ENCODE results near the gene IKZF5.

Gene IKZF5

GRCh38 chr10:122998934-122999333 is 9.7 kb downstream of the IKZF5 start:
- TF ChIP-seq EZH2phosphoT487 (IDR thresholded peaks at IDR 0.05; ENCODE audit: borderline replicate concordance, low read length), result no peak
- TF ChIP-seq, protein P1, sequence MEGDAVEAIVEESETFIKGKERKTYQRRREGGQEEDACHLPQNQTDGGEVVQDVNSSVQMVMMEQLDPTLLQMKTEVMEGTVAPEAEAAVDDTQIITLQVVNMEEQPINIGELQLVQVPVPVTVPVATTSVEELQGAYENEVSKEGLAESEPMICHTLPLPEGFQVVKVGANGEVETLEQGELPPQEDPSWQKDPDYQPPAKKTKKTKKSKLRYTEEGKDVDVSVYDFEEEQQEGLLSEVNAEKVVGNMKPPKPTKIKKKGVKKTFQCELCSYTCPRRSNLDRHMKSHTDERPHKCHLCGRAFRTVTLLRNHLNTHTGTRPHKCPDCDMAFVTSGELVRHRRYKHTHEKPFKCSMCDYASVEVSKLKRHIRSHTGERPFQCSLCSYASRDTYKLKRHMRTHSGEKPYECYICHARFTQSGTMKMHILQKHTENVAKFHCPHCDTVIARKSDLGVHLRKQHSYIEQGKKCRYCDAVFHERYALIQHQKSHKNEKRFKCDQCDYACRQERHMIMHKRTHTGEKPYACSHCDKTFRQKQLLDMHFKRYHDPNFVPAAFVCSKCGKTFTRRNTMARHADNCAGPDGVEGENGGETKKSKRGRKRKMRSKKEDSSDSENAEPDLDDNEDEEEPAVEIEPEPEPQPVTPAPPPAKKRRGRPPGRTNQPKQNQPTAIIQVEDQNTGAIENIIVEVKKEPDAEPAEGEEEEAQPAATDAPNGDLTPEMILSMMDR (IDR thresholded peaks at IDR 0.05; ENCODE audit: low read depth, low read length, poor library complexity, severe bottlenecking), result no peak
- Histone ChIP-seq H3K4me1 (ENCODE audit: control insufficient read depth, low read length) (peaks cover 14% of the 10 kb centered on the region), H4K20me1 (ENCODE audit: control insufficient read depth, insufficient read depth, low read depth, low read length) (peaks cover 8% of the 10 kb centered on the region; the same call in 1 of the 2 replicates)

DNA sequence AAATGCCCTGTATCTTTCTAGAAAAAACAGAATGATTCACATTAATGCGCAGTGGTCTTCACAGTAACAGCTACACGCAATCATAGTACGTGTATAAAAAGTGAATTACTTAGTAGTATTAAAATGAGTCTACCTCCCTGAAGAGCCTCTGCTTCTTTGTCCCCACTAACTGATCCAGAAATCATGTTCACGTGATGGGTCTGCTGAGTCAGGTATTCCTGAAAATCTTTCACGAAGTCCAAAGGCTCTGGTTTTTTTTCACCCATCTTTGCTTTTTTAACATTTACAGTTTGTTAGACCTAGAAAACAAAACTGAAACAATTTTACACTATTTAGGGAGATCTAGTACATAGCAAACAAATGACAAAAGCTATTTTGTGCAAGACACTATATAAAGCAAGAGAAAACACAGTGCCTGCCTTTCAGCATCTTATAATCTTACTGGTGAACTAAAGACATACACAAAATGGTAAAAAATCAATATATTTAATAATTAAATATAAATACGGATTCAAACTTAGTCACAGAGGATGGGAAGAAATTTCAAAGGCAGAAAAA is 10.2 kb downstream of the IKZF5 start:
- H3K4me2 ChIP-seq (ENCODE audit: low read length), result no peak overlapping the region
- H3K9me2 ChIP-seq (replicated peaks; ENCODE audit: control insufficient read depth, low read length), result no peaks in the 10 kb centered on the region

More at GRCh38 chr10:122998934-122999333, 9.7 kb downstream of the IKZF5 start:
- H3K27me3 ChIP-seq (ENCODE audit: control insufficient read depth, low read length), result no peaks in the 10 kb centered on the region
- no peak overlapping the region for H3K4me3 ChIP-seq (ENCODE audit: low read length)
- H3K36me3 ChIP-seq (ENCODE audit: control insufficient read depth, low read length), result peaks cover 59% of the 10 kb centered on the region
- no peaks in the 10 kb centered on the region for H3F3A ChIP-seq (ENCODE audit: control insufficient read depth, insufficient read depth)
- H3K9me2 ChIP-seq (replicated peaks; ENCODE audit: control insufficient read depth, low read length), result no peaks in the 10 kb centered on the region
- peaks cover 73% of the 10 kb centered on the region for H3K79me2 ChIP-seq (ENCODE audit: control insufficient read depth, low read length)
- H3K4me2 ChIP-seq (ENCODE audit: low read length), result no peak overlapping the region
- no peaks in the 10 kb centered on the region for H3K9me3 ChIP-seq (ENCODE audit: control insufficient read depth, insufficient read depth, low read length)
- no peak overlapping the region for H3K27ac ChIP-seq (ENCODE audit: low read depth, low read length)

GRCh38 chr10:122997864-122998263 is 10.7 kb downstream of the IKZF5 start:
- no peak overlapping the region for H3K4me3 ChIP-seq (ENCODE audit: low read length)
- peaks cover 14% of the 10 kb centered on the region for H3K4me1 ChIP-seq (ENCODE audit: control insufficient read depth, low read length)
- H3K9me3 ChIP-seq (ENCODE audit: control insufficient read depth, insufficient read depth, low read length), result no peaks in the 10 kb centered on the region
- H3K36me3 ChIP-seq (ENCODE audit: control insufficient read depth, low read length), result peaks cover 67% of the 10 kb centered on the region
- peaks cover 62% of the 10 kb centered on the region for H3K79me2 ChIP-seq (ENCODE audit: control insufficient read depth, low read length)
- H3K27me3 ChIP-seq (ENCODE audit: control insufficient read depth, low read length), result no peaks in the 10 kb centered on the region
- TF ChIP-seq, protein P1 (IDR thresholded peaks at IDR 0.05; ENCODE audit: low read depth, low read length, poor library complexity, severe bottlenecking), result no peak
- TF ChIP-seq EZH2phosphoT487 (IDR thresholded peaks at IDR 0.05; ENCODE audit: borderline replicate concordance, low read length), result no peak
- H4K20me1 ChIP-seq (ENCODE audit: control insufficient read depth, insufficient read depth, low read depth, low read length), result peaks cover 8% of the 10 kb centered on the region; the same call in 1 of the 2 replicates
- no peak overlapping the region for H3K4me2 ChIP-seq (ENCODE audit: low read length)
- no peak overlapping the region for H3K27ac ChIP-seq (ENCODE audit: low read depth, low read length)
- no peaks in the 10 kb centered on the region for H3K9me2 ChIP-seq (replicated peaks; ENCODE audit: control insufficient read depth, low read length)
- no peaks in the 10 kb centered on the region for H3F3A ChIP-seq (ENCODE audit: control insufficient read depth, insufficient read depth)

More for the DNA sequence above, 10.2 kb downstream of the IKZF5 start:
- H3K79me2 ChIP-seq (ENCODE audit: control insufficient read depth, low read length), result peaks cover 68% of the 10 kb centered on the region
- H4K20me1 ChIP-seq (ENCODE audit: control insufficient read depth, insufficient read depth, low read depth, low read length), result peaks cover 8% of the 10 kb centered on the region; the same call in 1 of the 2 replicates
- H3K36me3 ChIP-seq (ENCODE audit: control insufficient read depth, low read length), result peaks cover 63% of the 10 kb centered on the region
- peaks cover 14% of the 10 kb centered on the region for H3K4me1 ChIP-seq (ENCODE audit: control insufficient read depth, low read length)
- H3K27ac ChIP-seq (ENCODE audit: low read depth, low read length), result no peak overlapping the region
- no peak overlapping the region for H3K4me3 ChIP-seq (ENCODE audit: low read length)
- H3F3A ChIP-seq (ENCODE audit: control insufficient read depth, insufficient read depth), result no peaks in the 10 kb centered on the region
- H3K27me3 ChIP-seq (ENCODE audit: control insufficient read depth, low read length), result no peaks in the 10 kb centered on the region
- H3K9me3 ChIP-seq (ENCODE audit: control insufficient read depth, insufficient read depth, low read length), result no peaks in the 10 kb centered on the region
- TF ChIP-seq EZH2phosphoT487 (IDR thresholded peaks at IDR 0.05; ENCODE audit: borderline replicate concordance, low read length), result no peak
- TF ChIP-seq, protein P1 (IDR thresholded peaks at IDR 0.05; ENCODE audit: low read depth, low read length, poor library complexity, severe bottlenecking), result no peak

All from DOHH2 (cell line).